ENCODE data around the gene SDK1. TPM values are rescaled to one million over a fixed set of nuclear protein-coding genes. Genes with fewer than 3 reads are reported as not detected.
"Not testable (repeated sequence)": the region's sequence is repeated elsewhere in the genome, so short reads cannot be mapped to it uniquely, and the experiment has no call there.

SDK1 gene
- total RNA-seq, 3 donors from 2014 or later (not counting 1 experiment from before 2014, with no cell fraction given) = 0.05 to 0.11 TPM; not detected in 1

DNA sequence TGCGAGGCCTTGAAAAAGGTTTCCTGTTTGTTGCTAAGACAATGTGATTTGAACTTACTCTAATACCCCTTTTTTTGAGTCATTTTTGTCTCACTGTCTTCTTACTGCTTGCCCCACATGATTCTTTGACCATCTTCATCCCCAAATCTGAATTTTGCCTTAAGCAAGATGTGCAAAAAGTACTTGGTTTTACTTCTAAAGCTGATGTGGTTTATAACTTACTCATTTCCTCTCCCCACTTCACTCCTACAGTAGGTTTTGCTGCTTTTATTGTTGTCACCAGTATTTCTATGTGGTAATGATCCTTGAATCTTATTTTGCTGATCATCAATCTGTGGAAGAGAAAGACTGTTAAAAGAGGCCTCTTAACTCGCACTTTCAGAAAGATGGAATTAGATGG, 396.4 kb downstream of the SDK1 start:
- H3K36me3 ChIP-seq (ENCODE audit: control insufficient read depth, insufficient read depth, low read length) = no peaks in the 10 kb centered on the region
- intact Hi-C loops (cut with micrococcal nuclease) = no loop called here
- no peaks in the 10 kb centered on the region for H3K36me3 Mint-ChIP-seq
- no peak for DNase-seq
- no peak overlapping the region for H3K4me3 ChIP-seq (ENCODE audit: low read length)
- no peaks in the 10 kb centered on the region for H3K4me1 Mint-ChIP-seq
- H3K9me3 Mint-ChIP-seq = no peaks in the 10 kb centered on the region
- no peak overlapping the region for H3K27ac Mint-ChIP-seq
- H3K4me3 Mint-ChIP-seq = no peak overlapping the region
- WGBS (ENCODE audit: insufficient coverage) = 91% methylated on average over 2 of the region's 2 CpGs
- peaks cover 2% of the 10 kb centered on the region for H3K27me3 ChIP-seq (ENCODE audit: control insufficient read depth, insufficient read depth, low read length)
- peaks cover 28 to 56% of the 10 kb centered on the region in 2 donors for H3K27me3 Mint-ChIP-seq (ENCODE audit: low read depth in 2 of 2)
- H3K4me1 ChIP-seq (ENCODE audit: control insufficient read depth, insufficient read depth, low read length) = no peaks in the 10 kb centered on the region
- no peaks in the 10 kb centered on the region for H3K9me3 ChIP-seq (ENCODE audit: control insufficient read depth, insufficient read depth, low read length)
- no peak overlapping the region for H3K27ac ChIP-seq (ENCODE audit: low read length)
- TF ChIP-seq, protein P1, sequence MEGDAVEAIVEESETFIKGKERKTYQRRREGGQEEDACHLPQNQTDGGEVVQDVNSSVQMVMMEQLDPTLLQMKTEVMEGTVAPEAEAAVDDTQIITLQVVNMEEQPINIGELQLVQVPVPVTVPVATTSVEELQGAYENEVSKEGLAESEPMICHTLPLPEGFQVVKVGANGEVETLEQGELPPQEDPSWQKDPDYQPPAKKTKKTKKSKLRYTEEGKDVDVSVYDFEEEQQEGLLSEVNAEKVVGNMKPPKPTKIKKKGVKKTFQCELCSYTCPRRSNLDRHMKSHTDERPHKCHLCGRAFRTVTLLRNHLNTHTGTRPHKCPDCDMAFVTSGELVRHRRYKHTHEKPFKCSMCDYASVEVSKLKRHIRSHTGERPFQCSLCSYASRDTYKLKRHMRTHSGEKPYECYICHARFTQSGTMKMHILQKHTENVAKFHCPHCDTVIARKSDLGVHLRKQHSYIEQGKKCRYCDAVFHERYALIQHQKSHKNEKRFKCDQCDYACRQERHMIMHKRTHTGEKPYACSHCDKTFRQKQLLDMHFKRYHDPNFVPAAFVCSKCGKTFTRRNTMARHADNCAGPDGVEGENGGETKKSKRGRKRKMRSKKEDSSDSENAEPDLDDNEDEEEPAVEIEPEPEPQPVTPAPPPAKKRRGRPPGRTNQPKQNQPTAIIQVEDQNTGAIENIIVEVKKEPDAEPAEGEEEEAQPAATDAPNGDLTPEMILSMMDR (IDR thresholded peaks at IDR 0.05) = no peak
- ATAC-seq = no peak

DNA sequence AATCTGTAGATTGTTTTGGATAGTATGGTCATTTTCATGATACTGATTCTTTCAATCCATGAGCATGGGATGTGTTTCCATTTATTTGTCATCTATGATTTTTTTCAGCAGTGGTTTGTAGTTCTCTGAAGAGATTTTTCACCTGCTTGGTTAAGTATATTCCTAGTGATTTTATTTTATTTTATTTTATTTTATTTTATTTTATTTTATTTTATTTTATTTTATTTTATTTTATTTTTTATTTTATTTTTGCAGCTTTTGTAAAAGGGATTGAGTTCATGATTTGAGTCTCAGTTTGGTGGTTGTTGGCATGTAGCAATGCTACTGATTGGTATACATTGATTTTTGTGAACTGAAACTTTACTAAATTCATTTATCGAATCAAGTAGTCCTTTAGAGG, 404.2 kb downstream of the SDK1 start:
- Mint-ChIP-seq H3K4me3 (no peak overlapping the region), H3K4me1 (no peaks in the 10 kb centered on the region), H3K27ac (no peak overlapping the region), H3K36me3 (no peaks in the 10 kb centered on the region), H3K27me3 (ENCODE audit: low read depth in 2 of 2) (peaks cover 12 to 47% of the 10 kb centered on the region in 2 donors), H3K9me3 (peaks cover 0 to 2% of the 10 kb centered on the region in 2 donors)
- Histone ChIP-seq H3K36me3 (ENCODE audit: control insufficient read depth, insufficient read depth, low read length) (no peaks in the 10 kb centered on the region), H3K4me1 (ENCODE audit: control insufficient read depth, insufficient read depth, low read length) (no peaks in the 10 kb centered on the region), H3K4me3 (ENCODE audit: low read length) (no peak overlapping the region), H3K9me3 (ENCODE audit: control insufficient read depth, insufficient read depth, low read length) (no peaks in the 10 kb centered on the region), H3K27me3 (ENCODE audit: control insufficient read depth, insufficient read depth, low read length) (peaks cover 2% of the 10 kb centered on the region), H3K27ac (ENCODE audit: low read length) (no peak overlapping the region)
- WGBS (ENCODE audit: insufficient coverage) = 83% methylated on average over 1 of the region's 1 CpG
- TF ChIP-seq, protein P1 (IDR thresholded peaks at IDR 0.05) = no peak
- DNase-seq = no peak
- intact Hi-C loops (cut with micrococcal nuclease) = no loop called here
- ATAC-seq = no peak

DNA sequence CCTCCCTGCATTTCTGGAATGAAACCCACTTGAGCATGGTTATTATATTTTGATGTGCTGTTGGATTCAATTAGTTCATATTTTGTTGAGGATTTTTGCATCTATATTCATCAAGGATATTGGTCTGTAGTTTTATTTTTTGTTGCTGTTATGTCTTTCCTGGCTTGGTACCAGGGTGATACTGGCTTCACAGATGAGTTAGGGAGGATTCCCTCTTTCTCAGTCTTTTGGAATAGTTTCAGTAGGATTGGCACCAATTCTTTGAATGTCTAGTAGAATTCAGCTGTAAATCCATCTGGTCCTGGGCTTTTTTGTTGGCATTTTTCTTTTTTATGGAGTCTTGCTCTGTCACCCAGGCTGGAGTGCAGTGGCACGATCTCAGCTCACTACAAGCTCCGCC, 405.0 kb downstream of the SDK1 start:
- H3K9me3 Mint-ChIP-seq; H3K27ac ChIP-seq (ENCODE audit: low read length); H3K27me3 ChIP-seq (ENCODE audit: control insufficient read depth, insufficient read depth, low read length); H3K4me3 ChIP-seq (ENCODE audit: low read length); DNase-seq; H3K36me3 Mint-ChIP-seq; intact Hi-C loops (cut with micrococcal nuclease); H3K9me3 ChIP-seq (ENCODE audit: control insufficient read depth, insufficient read depth, low read length); H3K27ac Mint-ChIP-seq; ATAC-seq; H3K4me1 Mint-ChIP-seq; H3K4me3 Mint-ChIP-seq; H3K36me3 ChIP-seq (ENCODE audit: control insufficient read depth, insufficient read depth, low read length); H3K4me1 ChIP-seq (ENCODE audit: control insufficient read depth, insufficient read depth, low read length): not testable (repeated sequence)
- 86% methylated on average over 2 of the region's 2 CpGs for WGBS (ENCODE audit: insufficient coverage)
- H3K27me3 Mint-ChIP-seq (ENCODE audit: low read depth in 2 of 2) = peaks cover 7 to 45% of the 10 kb centered on the region in 2 donors

DNA sequence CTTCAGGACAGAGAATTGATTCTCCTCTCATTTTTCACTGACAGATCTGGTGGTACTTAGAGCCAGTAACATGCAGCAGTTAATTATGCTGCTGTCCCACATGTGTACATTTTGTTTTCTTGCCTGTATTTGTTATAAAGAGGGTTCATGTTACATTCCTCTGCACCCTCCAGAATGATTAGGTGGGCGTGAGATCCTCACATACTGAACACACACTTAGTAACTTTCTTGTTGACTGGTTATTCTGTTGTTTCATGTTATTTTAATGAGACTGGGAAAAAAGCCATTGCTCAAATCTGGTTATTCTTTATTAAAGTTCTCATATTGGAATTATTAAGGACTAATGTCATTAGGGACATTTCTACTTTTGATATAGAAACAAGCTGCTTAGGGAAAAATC, 409.1 kb downstream of the SDK1 start:
- peaks cover 10 to 51% of the 10 kb centered on the region in 2 donors for H3K27me3 Mint-ChIP-seq (ENCODE audit: low read depth in 2 of 2)
- ATAC-seq = no peak
- H3K36me3 Mint-ChIP-seq = no peaks in the 10 kb centered on the region
- DNase-seq = no peak
- no peak overlapping the region for H3K4me3 Mint-ChIP-seq
- no peak overlapping the region for H3K27ac Mint-ChIP-seq
- Histone ChIP-seq H3K36me3 (ENCODE audit: control insufficient read depth, insufficient read depth, low read length) (no peaks in the 10 kb centered on the region), H3K27me3 (ENCODE audit: control insufficient read depth, insufficient read depth, low read length) (no peaks in the 10 kb centered on the region), H3K27ac (ENCODE audit: low read length) (no peak overlapping the region), H3K4me1 (ENCODE audit: control insufficient read depth, insufficient read depth, low read length) (no peaks in the 10 kb centered on the region), H3K4me3 (ENCODE audit: low read length) (no peak overlapping the region), H3K9me3 (ENCODE audit: control insufficient read depth, insufficient read depth, low read length) (no peaks in the 10 kb centered on the region)
- TF ChIP-seq, protein P1 (IDR thresholded peaks at IDR 0.05) = no peak
- H3K4me1 Mint-ChIP-seq = no peaks in the 10 kb centered on the region
- H3K9me3 Mint-ChIP-seq = no peaks in the 10 kb centered on the region
- no CpG with 5 or more reads among the region's 1 CpG for WGBS (ENCODE audit: insufficient coverage)
- intact Hi-C loops (cut with micrococcal nuclease) = no loop called here
